ENCODE measurements around the gene SLC9A9.
A peak's percentile ranks its signal among the peaks of the same experiment; 100 is the strongest.

Gene SLC9A9

GRCh38 chr3:143600756-143601718, 247.2 kb downstream of the SLC9A9 start:
- in situ Hi-C loops (cut with HindIII; ENCODE audit: low pct_ligation_motif_present, low sequenced_read_pairs) = no loop called here
- no peak overlapping the region for H3K4me3 ChIP-seq (ENCODE audit: low read depth, low read length)
- no peaks in the 10 kb centered on the region for H3K36me3 ChIP-seq (replicated peaks)
- TF ChIP-seq CTCF (IDR thresholded peaks at IDR 0.05; ENCODE audit: low read depth, low read length, missing control alignments) = no peak
- no peaks in the 10 kb centered on the region for H3K27me3 ChIP-seq (replicated peaks)
- peak; percentile 60 for DNase-seq
- peak overlapping the region; percentile 66 for H3K27ac ChIP-seq

DNA sequence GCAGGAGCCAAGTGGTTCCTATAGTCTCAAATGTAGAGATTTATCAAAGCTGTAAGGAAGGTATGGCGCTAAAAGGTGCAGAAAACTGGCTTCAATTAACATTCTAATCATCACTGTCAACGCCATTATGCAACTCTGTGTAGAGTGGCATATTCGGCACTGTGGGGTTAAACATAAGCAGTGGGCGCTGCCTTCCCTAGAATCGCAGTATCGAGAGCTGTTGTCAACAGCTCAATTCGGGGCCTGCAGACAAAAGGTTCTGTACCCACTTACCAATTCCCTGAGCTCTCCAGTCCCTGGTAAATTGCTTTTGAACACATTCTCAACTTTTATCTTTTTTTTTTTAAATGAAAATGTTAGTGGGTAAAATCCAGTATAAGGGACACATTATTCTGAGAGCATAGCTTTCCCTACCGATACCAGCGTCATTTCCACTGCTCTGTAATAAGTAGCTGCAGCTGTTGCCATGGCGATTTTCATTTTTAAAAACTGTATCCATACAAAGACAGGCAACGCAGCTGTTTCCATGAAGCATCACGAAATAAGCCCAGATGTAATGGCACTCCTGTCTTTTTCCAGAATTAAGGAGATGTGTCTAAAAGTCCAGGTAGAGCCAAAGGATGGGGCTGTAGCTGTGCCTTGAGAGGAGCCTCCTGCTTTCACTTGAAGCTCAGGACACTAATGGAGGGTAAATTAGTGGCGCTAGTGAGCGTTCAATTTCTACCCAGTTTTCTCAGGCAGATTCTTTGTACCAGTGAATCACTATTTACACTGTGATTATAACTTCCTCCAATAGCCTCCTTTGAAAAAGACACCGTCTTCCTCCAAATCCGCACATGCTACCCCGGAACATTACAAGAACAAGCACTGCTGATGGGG, 250.3 kb downstream of the SLC9A9 start:
- Histone ChIP-seq H3K4me3 (ENCODE audit: low read depth, low read length) (no peak overlapping the region), H3K36me3 (replicated peaks) (no peaks in the 10 kb centered on the region), H3K27ac (no peak overlapping the region), H3K27me3 (replicated peaks) (no peaks in the 10 kb centered on the region)
- no peak for TF ChIP-seq CTCF (IDR thresholded peaks at IDR 0.05; ENCODE audit: low read depth, low read length, missing control alignments)
- no peak for DNase-seq
- in situ Hi-C loops (cut with HindIII; ENCODE audit: low pct_ligation_motif_present, low sequenced_read_pairs) = no loop called here

GRCh38 chr3:143596957-143597642, 251.2 kb downstream of the SLC9A9 start:
- no peak for DNase-seq
- TF ChIP-seq CTCF (IDR thresholded peaks at IDR 0.05; ENCODE audit: low read depth, low read length, missing control alignments) = peak; percentile 16
- in situ Hi-C loops (cut with HindIII; ENCODE audit: low pct_ligation_motif_present, low sequenced_read_pairs) = no loop called here
- H3K27ac ChIP-seq = no peak overlapping the region
- no peak overlapping the region for H3K4me3 ChIP-seq (ENCODE audit: low read depth, low read length)
- no peaks in the 10 kb centered on the region for H3K36me3 ChIP-seq (replicated peaks)
- H3K27me3 ChIP-seq (replicated peaks) = no peaks in the 10 kb centered on the region

GRCh38 chr3:143595456-143596077, 252.7 kb downstream of the SLC9A9 start:
- in situ Hi-C loops (cut with HindIII; ENCODE audit: low pct_ligation_motif_present, low sequenced_read_pairs) = no loop called here
- Histone ChIP-seq H3K4me3 (ENCODE audit: low read depth, low read length) (no peak overlapping the region), H3K27me3 (replicated peaks) (no peaks in the 10 kb centered on the region), H3K27ac (no peak overlapping the region), H3K36me3 (replicated peaks) (no peaks in the 10 kb centered on the region)
- DNase-seq = no peak
- TF ChIP-seq CTCF (IDR thresholded peaks at IDR 0.05; ENCODE audit: low read depth, low read length, missing control alignments) = no peak

GRCh38 chr3:143594206-143594605, 254.1 kb downstream of the SLC9A9 start:
- no peak overlapping the region for H3K4me3 ChIP-seq (ENCODE audit: low read depth, low read length)
- DNase-seq = no peak
- no peaks in the 10 kb centered on the region for H3K36me3 ChIP-seq (replicated peaks)
- no peak for TF ChIP-seq CTCF (IDR thresholded peaks at IDR 0.05; ENCODE audit: low read depth, low read length, missing control alignments)
- no peaks in the 10 kb centered on the region for H3K27me3 ChIP-seq (replicated peaks)
- no peak overlapping the region for H3K27ac ChIP-seq
- in situ Hi-C loops (cut with HindIII; ENCODE audit: low pct_ligation_motif_present, low sequenced_read_pairs) = no loop called here
